WI38 (cell line): ENCODE data around the gene C1RL.

Experiments
- H3K4me3 ChIP-seq: 2 replicates; pipeline ENCODE4 v1.5.1; 2011; ENCODE audit warnings: low read depth, mild to moderate bottlenecking, control low read depth, low read length
- TF ChIP-seq, protein P1 (sequence below): IDR thresholded peaks from 2 replicates; pipeline ENCODE4 v1.5.1; 2012; ENCODE audit warnings: low read depth, mild to moderate bottlenecking, control low read depth, low read length

The C1RL gene

DNA sequence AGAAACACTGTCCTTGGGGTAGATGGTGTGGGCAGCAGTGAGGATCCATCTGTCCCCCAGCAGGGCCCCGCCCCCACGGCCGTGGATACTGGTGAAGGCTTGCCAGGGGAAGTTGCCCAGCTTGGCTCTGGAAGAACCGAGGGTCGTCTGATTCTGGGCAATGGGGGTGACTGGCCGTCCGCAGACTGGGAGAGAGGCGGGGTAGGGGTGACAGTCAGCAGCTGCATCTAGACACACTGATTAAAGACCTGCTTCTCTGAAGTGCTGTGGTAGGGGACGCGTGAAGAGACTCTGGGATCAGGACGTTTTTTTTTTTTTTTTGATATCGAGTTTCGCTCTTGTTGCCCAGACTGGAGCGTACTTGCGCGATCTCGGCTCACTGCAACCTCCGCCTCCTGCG lies 12.0 kb downstream of the C1RL start:
- no peak overlapping the region for H3K4me3 ChIP-seq
- TF ChIP-seq, protein P1, sequence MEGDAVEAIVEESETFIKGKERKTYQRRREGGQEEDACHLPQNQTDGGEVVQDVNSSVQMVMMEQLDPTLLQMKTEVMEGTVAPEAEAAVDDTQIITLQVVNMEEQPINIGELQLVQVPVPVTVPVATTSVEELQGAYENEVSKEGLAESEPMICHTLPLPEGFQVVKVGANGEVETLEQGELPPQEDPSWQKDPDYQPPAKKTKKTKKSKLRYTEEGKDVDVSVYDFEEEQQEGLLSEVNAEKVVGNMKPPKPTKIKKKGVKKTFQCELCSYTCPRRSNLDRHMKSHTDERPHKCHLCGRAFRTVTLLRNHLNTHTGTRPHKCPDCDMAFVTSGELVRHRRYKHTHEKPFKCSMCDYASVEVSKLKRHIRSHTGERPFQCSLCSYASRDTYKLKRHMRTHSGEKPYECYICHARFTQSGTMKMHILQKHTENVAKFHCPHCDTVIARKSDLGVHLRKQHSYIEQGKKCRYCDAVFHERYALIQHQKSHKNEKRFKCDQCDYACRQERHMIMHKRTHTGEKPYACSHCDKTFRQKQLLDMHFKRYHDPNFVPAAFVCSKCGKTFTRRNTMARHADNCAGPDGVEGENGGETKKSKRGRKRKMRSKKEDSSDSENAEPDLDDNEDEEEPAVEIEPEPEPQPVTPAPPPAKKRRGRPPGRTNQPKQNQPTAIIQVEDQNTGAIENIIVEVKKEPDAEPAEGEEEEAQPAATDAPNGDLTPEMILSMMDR, result no peak

DNA sequence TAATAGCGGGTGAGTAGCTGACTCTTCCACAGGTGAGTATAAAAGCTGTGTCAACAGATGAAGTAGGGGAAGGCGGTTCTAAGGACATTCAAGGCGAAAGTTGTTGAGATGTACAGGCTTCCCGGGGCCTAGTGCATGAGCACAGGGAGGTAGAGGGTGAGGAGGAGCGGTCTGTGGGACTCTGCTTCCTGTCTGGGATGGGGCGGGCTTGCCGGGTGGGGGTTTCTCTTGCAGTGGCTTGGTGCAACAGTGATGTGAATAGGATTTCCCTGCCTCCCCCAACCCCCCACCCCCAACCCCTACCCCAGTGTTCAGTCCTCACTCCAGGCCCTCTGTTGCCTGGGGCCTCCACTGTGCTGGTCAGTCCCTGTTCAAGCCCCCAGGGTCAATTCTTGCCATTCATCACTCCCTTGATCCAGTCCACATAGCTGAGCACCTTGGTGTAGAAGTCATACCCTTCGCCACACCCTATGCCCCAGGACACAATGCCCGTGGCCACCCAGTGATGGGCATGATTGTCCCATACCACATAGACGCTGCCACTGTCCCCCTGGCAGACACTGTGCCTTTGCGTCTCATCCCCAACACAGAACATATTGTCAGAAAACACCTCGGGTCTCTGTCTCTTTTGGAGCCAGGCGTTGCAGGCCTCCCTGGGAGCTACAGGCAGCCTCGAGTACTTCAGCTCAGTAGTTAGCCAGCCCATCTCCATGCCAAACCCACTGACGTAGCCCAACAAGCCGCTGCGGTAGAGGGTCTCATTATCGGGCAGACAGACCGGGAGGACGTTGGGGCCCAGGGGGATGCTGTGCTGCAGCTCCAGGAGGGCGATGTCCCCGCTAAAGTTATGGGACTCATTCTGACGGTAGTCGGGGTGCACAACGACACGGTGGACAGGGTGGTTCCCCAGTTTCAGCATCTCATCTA lies 12.7 kb downstream of the C1RL start:
- TF ChIP-seq, protein P1, result no peak

DNA sequence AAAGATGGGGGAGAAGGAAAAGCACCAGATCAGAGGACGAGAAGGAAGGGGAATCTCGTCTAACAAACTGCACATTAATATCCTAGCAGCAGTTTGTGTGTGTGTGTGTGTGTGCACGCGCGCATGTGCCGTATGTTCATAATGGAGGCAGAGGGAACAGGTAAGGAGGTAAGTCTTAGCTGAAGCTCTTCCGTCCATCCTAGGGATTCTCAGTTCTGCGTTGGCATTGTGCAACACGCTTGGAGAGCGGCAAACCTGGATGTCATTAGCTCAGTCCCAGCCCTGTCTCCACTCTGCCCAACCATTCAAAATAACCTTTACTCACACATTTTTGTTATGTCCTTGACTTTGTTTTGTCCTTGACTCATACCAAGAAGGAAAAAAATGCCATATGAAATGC lies 15.1 kb downstream of the C1RL start:
- no peak overlapping the region for H3K4me3 ChIP-seq
- TF ChIP-seq, protein P1, result no peak

More for the DNA sequence above, 12.7 kb downstream of the C1RL start:
- no peak overlapping the region for H3K4me3 ChIP-seq

DNA sequence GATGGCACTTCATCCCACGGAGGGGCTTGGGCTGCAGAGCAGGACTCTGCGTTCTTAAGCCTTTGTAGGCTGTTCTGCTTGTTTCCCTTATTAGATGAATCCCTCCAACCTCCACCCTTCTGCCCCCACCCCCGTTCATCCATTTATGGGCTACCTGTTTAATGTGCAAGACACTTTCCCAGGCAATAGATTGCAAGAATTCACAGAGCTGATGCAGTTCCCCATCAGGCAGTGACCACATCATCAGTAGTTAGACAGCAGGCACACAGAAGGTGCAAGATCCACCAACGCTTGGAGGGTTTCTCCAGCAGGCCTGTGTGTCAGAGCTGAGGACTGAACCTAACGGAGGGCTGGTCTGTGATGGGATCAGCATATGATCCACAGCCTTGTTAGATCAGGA lies 15.5 kb downstream of the C1RL start:
- TF ChIP-seq, protein P1, result no peak
- H3K4me3 ChIP-seq, result no peak overlapping the region

DNA sequence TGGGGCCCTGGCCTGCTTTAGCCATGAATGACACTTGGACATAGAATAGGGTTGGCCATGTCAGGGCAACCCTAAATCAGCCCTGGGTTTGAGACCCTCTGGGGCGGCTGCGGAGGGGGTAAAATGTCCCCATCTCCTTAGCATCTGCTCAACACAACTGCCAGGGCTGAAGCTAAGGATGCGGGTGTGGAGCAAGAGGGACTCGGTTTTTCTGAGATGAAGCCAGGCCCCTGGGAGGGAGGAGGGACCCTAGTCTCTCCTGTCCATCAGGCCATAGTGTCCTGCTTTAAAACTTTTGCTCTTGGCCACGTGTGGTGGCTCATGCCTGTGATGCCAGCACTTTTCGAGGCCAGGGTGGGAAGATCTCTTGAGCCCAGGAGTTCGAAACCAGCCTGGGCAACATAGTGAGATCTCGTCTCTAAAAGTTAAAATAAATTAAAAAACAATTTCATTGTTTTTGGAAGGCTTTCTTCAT lies 16.0 kb downstream of the C1RL start:
- H3K4me3 ChIP-seq, result no peak overlapping the region
- TF ChIP-seq, protein P1, result no peak

DNA sequence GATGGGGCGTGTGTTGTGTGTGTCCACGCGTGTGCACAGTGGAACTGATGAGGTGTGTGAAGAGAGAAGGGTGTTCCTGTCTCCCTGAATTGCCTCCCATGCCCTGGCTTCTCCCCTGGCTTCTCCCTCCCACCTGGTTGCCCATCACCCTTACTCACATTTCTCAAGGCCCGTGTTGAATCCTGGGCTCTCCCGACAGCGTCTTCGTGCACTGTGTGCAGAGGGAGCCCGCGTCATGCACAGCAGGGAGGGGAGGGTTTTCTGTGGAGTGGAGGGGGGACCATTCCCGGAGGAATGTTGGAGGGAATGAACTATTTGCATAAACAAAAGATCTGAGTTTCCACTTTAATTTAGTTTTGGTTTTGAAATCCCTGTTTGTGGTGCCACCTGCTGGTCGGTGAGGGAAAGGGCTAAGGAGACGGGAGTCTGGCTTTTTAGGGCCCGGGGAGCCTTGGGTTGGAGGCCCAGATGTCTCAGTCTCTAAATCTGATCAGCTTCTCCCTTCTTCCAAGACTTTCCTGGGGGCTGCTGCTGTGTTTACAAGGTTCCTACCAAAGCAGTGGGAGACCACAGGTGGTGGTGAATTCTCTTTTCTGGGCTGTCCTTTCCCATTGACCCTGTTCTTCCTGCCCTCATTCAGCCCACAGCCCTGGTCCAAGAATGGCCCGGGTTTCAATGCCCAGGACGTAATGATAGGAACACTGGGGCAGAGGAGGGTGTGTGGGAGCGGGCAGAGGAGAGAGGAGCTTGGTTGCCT lies 16.6 kb downstream of the C1RL start, which contains the start of gene C1R:
TSS of gene C1R (minus strand) at position 217 of the 757 bp plus-strand sequence. CDS start at position 160, 57 bp downstream.
- TF ChIP-seq, protein P1, result peak; percentile 84
- peak within 1 kb of the TSS; percentile 75 for H3K4me3 ChIP-seq
